Mammary epithelial cell (primary cell): ENCODE data around the gene OR2H1.

ENCODE experiments used
- CTCF ChIP-seq, 2 donors: IDR thresholded peaks in 1 of 2; conservative IDR thresholded peaks in 1 of 2; 2 replicates each; pipeline ENCODE4 v1.5.1; 2011 to 2012; ENCODE audit warnings: inconsistent platforms in 2 of 2, low read length in 2 of 2, mild to moderate bottlenecking in 2 of 2, control low read depth in 1 of 2, low read depth in 1 of 2; ENCODE audit not compliant: insufficient read depth in 1 of 2; ENCODE audit errors: extremely low read depth in 1 of 2
- EZH2 ChIP-seq: IDR thresholded peaks from 2 replicates; pipeline ENCODE4 v1.6.1; 2012; ENCODE audit warnings: low read length, inconsistent platforms, borderline replicate concordance

- TF ChIP-seq CTCF (conservative IDR thresholded peaks at IDR 0.05 in 1 of 2, IDR thresholded peaks at IDR 0.05 in 1 of 2; ENCODE audit: extremely low read depth in 1 of 2, insufficient read depth in 1 of 2, low read depth in 1 of 2, low read length in 2 of 2) (no peak), EZH2 (no peak)
Measured at GRCh38 chr6:29456971-29457370, at the start of gene OR2H1, which contains the start of gene OR11A1.
